Measurements from ENCODE around the gene GPN1.

DNA sequence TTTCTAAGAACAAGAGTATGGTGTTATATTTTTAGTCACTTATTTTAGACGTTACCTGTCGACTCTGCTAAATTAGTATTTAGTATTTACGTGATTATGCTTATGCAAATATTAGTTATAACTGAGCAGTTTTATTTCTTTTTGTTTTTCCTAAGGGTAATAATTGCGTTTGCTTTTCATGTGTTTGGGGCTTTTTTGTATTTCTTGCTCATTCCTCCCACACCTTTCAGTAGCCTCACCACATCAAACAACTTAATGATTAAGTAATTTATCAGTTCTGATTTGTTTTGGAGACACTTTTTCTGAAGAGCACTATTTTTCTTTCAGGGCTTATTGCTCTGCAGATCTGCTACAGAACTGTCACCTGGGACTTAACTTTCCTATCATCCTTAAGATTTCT lies 42.4 kb downstream of the GPN1 start:
- TF ChIP-seq, protein P1, sequence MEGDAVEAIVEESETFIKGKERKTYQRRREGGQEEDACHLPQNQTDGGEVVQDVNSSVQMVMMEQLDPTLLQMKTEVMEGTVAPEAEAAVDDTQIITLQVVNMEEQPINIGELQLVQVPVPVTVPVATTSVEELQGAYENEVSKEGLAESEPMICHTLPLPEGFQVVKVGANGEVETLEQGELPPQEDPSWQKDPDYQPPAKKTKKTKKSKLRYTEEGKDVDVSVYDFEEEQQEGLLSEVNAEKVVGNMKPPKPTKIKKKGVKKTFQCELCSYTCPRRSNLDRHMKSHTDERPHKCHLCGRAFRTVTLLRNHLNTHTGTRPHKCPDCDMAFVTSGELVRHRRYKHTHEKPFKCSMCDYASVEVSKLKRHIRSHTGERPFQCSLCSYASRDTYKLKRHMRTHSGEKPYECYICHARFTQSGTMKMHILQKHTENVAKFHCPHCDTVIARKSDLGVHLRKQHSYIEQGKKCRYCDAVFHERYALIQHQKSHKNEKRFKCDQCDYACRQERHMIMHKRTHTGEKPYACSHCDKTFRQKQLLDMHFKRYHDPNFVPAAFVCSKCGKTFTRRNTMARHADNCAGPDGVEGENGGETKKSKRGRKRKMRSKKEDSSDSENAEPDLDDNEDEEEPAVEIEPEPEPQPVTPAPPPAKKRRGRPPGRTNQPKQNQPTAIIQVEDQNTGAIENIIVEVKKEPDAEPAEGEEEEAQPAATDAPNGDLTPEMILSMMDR (conservative IDR thresholded peaks at IDR 0.05): no peak
- TF ChIP-seq EZH2 (IDR thresholded peaks at IDR 0.05; ENCODE audit: low read depth): no peak
